ENCODE measurements around the gene AVPR1B. TPM values are rescaled to one million over a fixed set of nuclear protein-coding genes. Genes with fewer than 3 reads are reported as not detected.

AVPR1B gene
- total RNA-seq, 1 experiment from 2014 or later = not detected

- H3K4me3 ChIP-seq (ENCODE audit: low read depth in 2 of 2, low read length in 2 of 2) = no peak overlapping the region
- intact Hi-C loops (cut with micrococcal nuclease; ENCODE audit: unreplicated experiment) (no loop called here), in situ Hi-C loops (cut with HindIII; ENCODE audit: low pct_unique_long_range_greater_than_20kb, low sequenced_read_pairs) (no loop called here)
- H3K27me3 ChIP-seq (ENCODE audit: control insufficient read depth, insufficient read depth, low read length) = peaks cover 8% of the 10 kb centered on the region; the same call in 1 of the 2 replicates
- ChIA-PET CTCF (interaction anchor here (0.9 kb wide), 1 partner anchor 144 kb away, joined by 5 read pairs; no protein-coding TSS in a partner anchor), POLR2A (no interaction called here)
- no peak for DNase-seq (ENCODE audit: low read depth, low spot score)
- no TSS peak for BruUV-seq (replicated peaks)
- no peaks in the 10 kb centered on the region for H3K36me3 ChIP-seq (ENCODE audit: control insufficient read depth, insufficient read depth, low read length)
- no peaks in the 10 kb centered on the region for H3K9me3 ChIP-seq (ENCODE audit: control insufficient read depth, insufficient read depth, low read depth, low read length)
- H3K4me1 ChIP-seq (ENCODE audit: control insufficient read depth, insufficient read depth, low read length) = no peaks in the 10 kb centered on the region
- no peak for ATAC-seq
- no peak for TF ChIP-seq REST (IDR thresholded peaks at IDR 0.05; ENCODE audit: insufficient read depth in 1 of 2, low read depth in 2 of 2, low read length in 1 of 2)
- no peak for TF ChIP-seq SIN3A (IDR thresholded peaks at IDR 0.05; ENCODE audit: borderline replicate concordance, insufficient read depth, low read depth, low read length)
- TF ChIP-seq CTCF (IDR thresholded peaks at IDR 0.05) = no peak
- no peak for TF ChIP-seq TCF7L2 (IDR thresholded peaks at IDR 0.05; ENCODE audit: low read depth, low read length)
- no peak for TF ChIP-seq POLR2AphosphoS5 (IDR thresholded peaks at IDR 0.05; ENCODE audit: low read depth, low read length)
- no peak overlapping the region for H3K27ac ChIP-seq (ENCODE audit: low read length)
Observed at GRCh38 chr1:206097381-206097780, 19.8 kb downstream of the AVPR1B start.

- ATAC-seq = no peak
- H3K9me3 ChIP-seq (ENCODE audit: control insufficient read depth, insufficient read depth, low read depth, low read length) = no peaks in the 10 kb centered on the region
- no peak for TF ChIP-seq REST (IDR thresholded peaks at IDR 0.05; ENCODE audit: insufficient read depth in 1 of 2, low read depth in 2 of 2, low read length in 1 of 2)
- no peak for TF ChIP-seq CTCF (IDR thresholded peaks at IDR 0.05)
- no peak for TF ChIP-seq POLR2AphosphoS5 (IDR thresholded peaks at IDR 0.05; ENCODE audit: low read depth, low read length)
- TF ChIP-seq SIN3A (IDR thresholded peaks at IDR 0.05; ENCODE audit: borderline replicate concordance, insufficient read depth, low read depth, low read length) = no peak
- TF ChIP-seq TCF7L2 (IDR thresholded peaks at IDR 0.05; ENCODE audit: low read depth, low read length) = no peak
- H3K4me3 ChIP-seq (ENCODE audit: low read depth in 2 of 2, low read length in 2 of 2) = no peak overlapping the region
- H3K27me3 ChIP-seq (ENCODE audit: control insufficient read depth, insufficient read depth, low read length) = peaks cover 13% of the 10 kb centered on the region
- in situ Hi-C loops (cut with HindIII; ENCODE audit: low pct_unique_long_range_greater_than_20kb, low sequenced_read_pairs) = no loop called here
- H3K27ac ChIP-seq (ENCODE audit: low read length) = no peak overlapping the region
- ChIA-PET CTCF (no interaction called here), POLR2A (no interaction called here)
- no peaks in the 10 kb centered on the region for H3K36me3 ChIP-seq (ENCODE audit: control insufficient read depth, insufficient read depth, low read length)
- no peak for DNase-seq (ENCODE audit: low read depth, low spot score)
- H3K4me1 ChIP-seq (ENCODE audit: control insufficient read depth, insufficient read depth, low read length) = no peaks in the 10 kb centered on the region
- no TSS peak for BruUV-seq (replicated peaks)
- intact Hi-C loops (cut with micrococcal nuclease; ENCODE audit: unreplicated experiment) = no loop called here
Observed at GRCh38 chr1:206094024-206094423, 23.2 kb downstream of the AVPR1B start.
